A549 (cell line): ENCODE data around the gene SIGLEC1. TPM values are rescaled to one million over a fixed set of nuclear protein-coding genes. Genes with fewer than 3 reads are reported as not detected.
A peak's percentile ranks its signal among the peaks of the same experiment; 100 is the strongest.

Experiments
- ATAC-seq, 2 experiments: fragments of 200-7000 bp in 1 of 2; fragments of >200 bp in 1 of 2; cut with Nextera tagmentation in 1 of 2; cut with Tn5 transposase in 1 of 2; 3 replicates each; pipeline versions ENCODE4 v1.8.0 to v1.9.1; 2018 to 2020; ENCODE audit warnings: mild to moderate bottlenecking in 1 of 2, moderate library complexity in 1 of 2
- CTCF ChIA-PET: fragments of 300-600 bp; sonication (Branson Sonifier 250); formaldehyde crosslinking; extraction: SDS; loops from one replicate; lab custom pipeline; 2021; ENCODE audit warnings: antibody characterized with exemption, inconsistent platforms; lab: Yijun Ruan, JAX
- POLR2A ChIA-PET: fragments of 350-600 bp; formaldehyde crosslinking; extraction: SDS; loops from one replicate; lab custom pipeline; 2021; ENCODE audit warnings: antibody characterized with exemption, inconsistent platforms; lab: Yijun Ruan, JAX
- DNase-seq, 2 experiments: peaks; one replicate each; pipeline versions ENCODE4 v3.0.0 to v3.0.0-alpha.2; 2011 to 2016; ENCODE audit warnings: low read depth in 1 of 2, low spot score in 1 of 2
- FAIRE-seq: peaks from 2 replicates; lab custom pipeline; 2011; peaks lifted over from hg19 to GRCh38; lab: Jason Lieb, UNC
- H3K27ac ChIP-seq, 2 experiments: fragments of >200 bp; sonication (Bioruptor Twin); formaldehyde crosslinking; 3 replicates each; pipeline ENCODE4 v1.5.1; 2016 to 2017
- H3K4me1 ChIP-seq: fragments of >200 bp; sonication (Bioruptor Twin); formaldehyde crosslinking; 3 replicates; pipeline ENCODE4 v1.6.1; 2016
- H3K4me2 ChIP-seq: fragments of >200 bp; sonication (Bioruptor Twin); formaldehyde crosslinking; 3 replicates; pipeline ENCODE4 v1.6.1; 2016
- H3K4me3 ChIP-seq: fragments of >200 bp; sonication (Bioruptor Twin); formaldehyde crosslinking; 3 replicates; pipeline ENCODE4 v1.5.1; 2016
- H3K9me3 ChIP-seq: fragments of >200 bp; sonication (Bioruptor Twin); formaldehyde crosslinking; 3 replicates; pipeline ENCODE4 v1.6.1; 2016
- BHLHE40 ChIP-seq: IDR thresholded peaks from 2 replicates; pipeline ENCODE4 v1.6.1; 2012; ENCODE audit warnings: low read depth, low read length, inconsistent platforms
- CEBPB ChIP-seq, 2 experiments: fragments of >200 bp in 1 of 2; sonication (Bioruptor Twin) in 1 of 2; formaldehyde crosslinking in 1 of 2; IDR thresholded peaks; 2 replicates each; pipeline ENCODE4 v1.6.1; 2012 to 2016
- CHD2 ChIP-seq: fragments of 150-350 bp; IDR thresholded peaks from 2 replicates; pipeline ENCODE4 v1.6.1; 2014; ENCODE audit warnings: low read length; ENCODE audit not compliant: partially characterized antibody
- CHD4 ChIP-seq: fragments of 200-600 bp; sonication (generic); IDR thresholded peaks from 2 replicates; pipeline ENCODE4 v1.6.1; 2016; ENCODE audit warnings: antibody characterized with exemption, mild to moderate bottlenecking, borderline replicate concordance
- CTCF ChIP-seq: fragments of >200 bp; sonication (Bioruptor Twin); formaldehyde crosslinking; IDR thresholded peaks from 3 replicates; pipeline ENCODE4 v1.5.1; 2016
- E2F6 ChIP-seq: IDR thresholded peaks from 2 replicates; pipeline ENCODE4 v1.6.1; 2012; ENCODE audit warnings: low read depth, borderline replicate concordance
- EHF ChIP-seq: fragments of 250-450 bp; sonication (Bioruptor Pico); IDR thresholded peaks from 2 replicates; pipeline ENCODE4 v1.5.0; 2020; ENCODE audit warnings: mild to moderate bottlenecking
- EHMT2 ChIP-seq: fragments of 200-600 bp; sonication (generic); IDR thresholded peaks from 2 replicates; pipeline ENCODE4 v1.6.1; 2016; ENCODE audit warnings: antibody characterized with exemption, low read depth, mild to moderate bottlenecking, moderate library complexity
- ESRRA ChIP-seq: fragments of 150-350 bp; IDR thresholded peaks from 2 replicates; pipeline ENCODE4 v1.6.1; 2014; ENCODE audit warnings: mild to moderate bottlenecking, low read length, borderline replicate concordance
- FOSB ChIP-seq: fragments of 250-450 bp; sonication (Bioruptor Pico); IDR thresholded peaks from 2 replicates; pipeline ENCODE4 v1.5.0; 2020; ENCODE audit warnings: mild to moderate bottlenecking, moderate library complexity
- GATA3 ChIP-seq: IDR thresholded peaks from 2 replicates; pipeline ENCODE4 v1.6.1; 2012; ENCODE audit warnings: borderline replicate concordance
- JUN ChIP-seq, 2 experiments: fragments of >200 bp; sonication (Bioruptor Twin); formaldehyde crosslinking; IDR thresholded peaks; 2 replicates in 1 of 2; 3 replicates in 1 of 2; pipeline ENCODE4 v1.6.1; 2016 to 2017
- MAFK ChIP-seq: fragments of 450-650 bp; IDR thresholded peaks from 2 replicates; pipeline ENCODE4 v1.6.1; 2014; ENCODE audit not compliant: partially characterized antibody
- MAX ChIP-seq: IDR thresholded peaks from 2 replicates; pipeline ENCODE4 v1.6.1; 2012
- MAZ ChIP-seq: fragments of 150-350 bp; IDR thresholded peaks from 2 replicates; pipeline ENCODE4 v1.6.1; 2014; ENCODE audit warnings: antibody characterized with exemption, low read depth, low read length, borderline replicate concordance
- MYC ChIP-seq: IDR thresholded peaks from 2 replicates; pipeline ENCODE4 v1.6.1; 2012; ENCODE audit warnings: mild to moderate bottlenecking, inconsistent platforms, low read length, improper control_type of control experiment, borderline replicate concordance
- RAD21 ChIP-seq, 2 experiments: fragments of >200 bp in 1 of 2; sonication (Bioruptor Twin) in 1 of 2; formaldehyde crosslinking in 1 of 2; IDR thresholded peaks in 1 of 2; conservative IDR thresholded peaks in 1 of 2; 2 replicates in 1 of 2; 3 replicates in 1 of 2; pipeline ENCODE4 v1.6.1; 2012 to 2018; ENCODE audit warnings: inconsistent platforms in 1 of 2
- RFX5 ChIP-seq: fragments of 450-650 bp; IDR thresholded peaks from 2 replicates; pipeline ENCODE4 v1.7.1; 2014; ENCODE audit warnings: antibody characterized with exemption, mild to moderate bottlenecking, moderate library complexity
- RNF2 ChIP-seq: fragments of 200-600 bp; sonication (generic); IDR thresholded peaks from 2 replicates; pipeline ENCODE4 v1.6.1; 2016; ENCODE audit warnings: low read depth, mild to moderate bottlenecking, antibody characterized with exemption, moderate library complexity, borderline replicate concordance
- SMC3 ChIP-seq: fragments of >200 bp; sonication (Bioruptor Twin); formaldehyde crosslinking; IDR thresholded peaks from 3 replicates; pipeline ENCODE4 v1.6.1; 2018; ENCODE audit warnings: inconsistent platforms
- TP53 ChIP-seq: fragments of 250-450 bp; sonication (Bioruptor Pico); IDR thresholded peaks from 2 replicates; pipeline ENCODE4 v1.5.0; 2021; ENCODE audit warnings: mild to moderate bottlenecking, moderate library complexity
- ZSCAN20 ChIP-seq: fragments of 250-450 bp; sonication (Bioruptor Pico); IDR thresholded peaks from 2 replicates; pipeline ENCODE4 v1.8.0; 2022; ENCODE audit warnings: mild to moderate bottlenecking, moderate library complexity
- WGBS: methylation state at CpG from one replicate; pipeline ENCODE4 v1.1.6; 2017; ENCODE audit errors: missing lambda C conversion rate; 5-methylcytosine and 5-hydroxymethylcytosine counted together
- polyA plus RNA-seq, 4 experiments: library from polyadenylated mRNA; depleted of rRNA in 3 of 4; stranded (reverse); fragments of >200 nt; fragmentation: RNase III in 1 of 4; extraction: RNeasy Plus Mini Kit Qiagen cat#74134 plus additional on column Dnase treatment in 1 of 4; gene quantifications; 2 replicates in 3 of 4; 3 replicates in 1 of 4; pipeline ENCODE4 v1.2.3, GENCODE V29; 2011 to 2017

SIGLEC1 gene
- polyA plus RNA-seq, 2 of the 4 experiments (the other 2 are of a cell fraction): 0.01 TPM; not detected in 1

DNA sequence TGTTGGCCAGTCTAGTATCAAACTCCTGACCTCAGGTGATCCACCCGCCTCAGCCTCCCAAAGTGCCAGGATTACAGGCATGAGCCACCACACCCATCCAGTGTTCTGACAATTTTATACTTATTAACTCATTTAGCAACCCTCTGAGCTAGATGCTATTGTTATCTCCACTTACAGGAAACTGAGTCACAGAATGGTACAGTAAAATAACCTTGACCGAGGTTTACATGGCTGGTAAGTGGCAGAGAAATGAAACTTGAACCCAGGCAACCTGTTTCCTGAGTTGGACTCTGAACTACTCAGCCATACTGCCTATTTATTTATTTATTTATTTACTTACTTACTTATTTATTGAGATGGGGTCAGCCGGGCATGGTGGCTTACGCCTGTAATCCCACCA is 6.6 kb upstream of the SIGLEC1 start:
- DNase-seq (no peak), ATAC-seq (no peak), FAIRE-seq (no peak)
- Histone ChIP-seq H3K4me2 (no peak overlapping the region), H3K4me1 (no peaks in the 10 kb centered on the region)
- CTCF ChIA-PET: interaction anchor here (0.7 to 72.1 kb wide), 8 partner anchors 9 to 391 kb away, joined by 3 to 2233 read pairs (median 10); partner anchors contain the start of genes ADAM33, GFRA4 and SPEF1
- TF ChIP-seq CHD2 (no peak), CHD4 (no peak), RAD21 (conservative IDR thresholded peaks at IDR 0.05 in 1 of 2, IDR thresholded peaks at IDR 0.05 in 1 of 2) (no peak), MYC (no peak), GATA3 (no peak), TP53 (no peak), RNF2 (no peak), FOSB (CRISPR knock-in tag) (no peak), MAZ (no peak), ZSCAN20 (no peak), ESRRA (no peak), JUN (IDR thresholded peaks at IDR 0.05) (no peak), EHMT2 (no peak), CEBPB (IDR thresholded peaks at IDR 0.05) (no peak), MAFK (no peak), BHLHE40 (no peak)
- TF ChIP-seq, all 56 proteins: peak for 0
- Histone ChIP-seq H3K9me3 (no peaks in the 10 kb centered on the region), H3K27ac (no peak overlapping the region), H3K4me3 (no peak overlapping the region)
- WGBS: 65% methylated on average over 4 of the region's 4 CpGs
- POLR2A ChIA-PET: no interaction called here

- DNase-seq: peak; percentile 73 to 74
- Histone ChIP-seq H3K27ac (no peak overlapping the region), H3K4me2 (no peak overlapping the region), H3K9me3 (no peaks in the 10 kb centered on the region), H3K4me3 (no peak overlapping the region), H3K4me1 (no peaks in the 10 kb centered on the region)
- 55% methylated on average over 4 of the region's 4 CpGs for WGBS
- ChIA-PET CTCF (interaction anchor here (0.6 to 72.1 kb wide), 21 partner anchors 9 to 276 kb away, joined by 3 to 2233 read pairs (median 4); partner anchors contain the start of genes ADAM33, ADISSP, GFRA4 and HSPA12B), POLR2A (no interaction called here)
- peak; percentile 89 to 97 for ATAC-seq
- FAIRE-seq: peak; percentile 83
- peak; percentile 68 for TF ChIP-seq CTCF
- no peak for TF ChIP-seq EHF (CRISPR knock-in tag)
- peak; percentile 58 for TF ChIP-seq SMC3
- TF ChIP-seq RAD21 (conservative IDR thresholded peaks at IDR 0.05 in 1 of 2, IDR thresholded peaks at IDR 0.05 in 1 of 2): peak; percentile 77 to 92
- TF ChIP-seq E2F6: no peak
- TF ChIP-seq MAX: no peak
- no peak for TF ChIP-seq RFX5
- TF ChIP-seq MAZ: no peak
- TF ChIP-seq, all 56 proteins: peak for 3
Observed at GRCh38 chr20:3716195-3716834, 3.9 kb upstream of the SIGLEC1 start.
